Astrocyte (in vitro differentiated cells and primary cell): ENCODE results near the gene ADGRD1.
"Not testable (repeated sequence)": the region's sequence is repeated elsewhere in the genome, so short reads cannot be mapped to it uniquely, and the experiment has no call there.

ENCODE experiments used
- CTCF ChIP-seq: IDR thresholded peaks from 2 replicates; pipeline ENCODE4 v1.5.1; 2011; ENCODE audit warnings: low read depth, mild to moderate bottlenecking, inconsistent platforms, low read length, moderate library complexity; ENCODE audit not compliant: insufficient read depth
- EZH2 ChIP-seq: IDR thresholded peaks from 2 replicates; pipeline ENCODE4 v1.6.1; 2012; ENCODE audit warnings: mild to moderate bottlenecking, low read length, inconsistent platforms; ENCODE audit not compliant: insufficient read depth

DNA sequence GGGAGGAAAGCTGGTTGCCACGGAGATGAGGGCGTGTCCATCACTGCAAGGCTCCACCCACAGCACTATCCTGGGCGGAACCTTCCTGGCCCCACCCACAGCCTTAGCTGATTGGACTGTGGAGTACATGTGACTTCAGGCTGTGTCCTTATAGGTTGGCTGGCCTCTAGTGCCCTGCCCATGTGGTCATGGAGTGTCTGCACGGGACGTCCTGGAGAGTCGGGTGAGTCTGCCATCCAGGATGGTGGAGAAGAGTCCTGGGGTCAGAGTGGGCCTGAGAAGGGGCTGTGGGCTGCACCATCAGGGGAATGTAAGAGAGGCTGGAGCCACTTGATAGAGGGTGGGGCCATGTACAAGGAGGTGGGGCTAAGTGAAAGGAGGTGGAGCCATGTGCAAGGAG lies 117.0 kb downstream of the ADGRD1 start:
- TF ChIP-seq CTCF, EZH2: not testable (repeated sequence)
